Thoracic aorta (tissue), 2 donors: ENCODE results near the gene TAF1L. TPM values are rescaled to one million over a fixed set of nuclear protein-coding genes. Genes with fewer than 3 reads are reported as not detected.

ENCODE experiments used
- ATAC-seq: fragments of 150-250 bp; one replicate; pipeline ENCODE4 v1.8.0; 2017; ENCODE audit warnings: low read depth; ENCODE audit not compliant: insufficient number of reproducible peaks, low FRiP score
- DNase-seq: peaks from one replicate; pipeline ENCODE4 v3.0.0-alpha.2; 2020; ENCODE audit warnings: low spot score
- H3K27ac ChIP-seq, 2 donors: fragments of 200-600 bp; sonication (generic); 1 replicate in 1 of 2; 2 replicates in 1 of 2; pipeline ENCODE4 v1.5.1; 2016; ENCODE audit warnings: mild to moderate bottlenecking in 2 of 2, moderate library complexity in 2 of 2
- H3K27me3 ChIP-seq: fragments of 200-600 bp; sonication (generic); replicated peaks from 2 replicates; pipeline ENCODE4 v1.6.0; 2016; ENCODE audit warnings: mild to moderate bottlenecking; ENCODE audit not compliant: insufficient read depth
- H3K36me3 ChIP-seq: fragments of 200-600 bp; sonication (generic); one replicate; pipeline ENCODE4 v1.5.1; 2016
- H3K4me1 ChIP-seq, 2 donors: fragments of 200-600 bp; sonication (generic); 1 replicate in 1 of 2; 2 replicates in 1 of 2; pipeline versions ENCODE4 v1.5.1 to v1.6.0; 2016; ENCODE audit warnings: low read depth in 2 of 2, mild to moderate bottlenecking in 1 of 2; ENCODE audit not compliant: control insufficient read depth in 1 of 2
- H3K4me3 ChIP-seq: fragments of 200-600 bp; sonication (generic); 2 replicates; pipeline ENCODE4 v1.5.1; 2016; ENCODE audit warnings: mild to moderate bottlenecking
- H3K9me3 ChIP-seq: fragments of 200-600 bp; sonication (generic); 2 replicates; pipeline ENCODE4 v1.5.1; 2016
- CTCF ChIP-seq: fragments of 200-600 bp; sonication (generic); IDR thresholded peaks from one replicate; pipeline ENCODE4 v1.5.1; 2019; ENCODE audit warnings: antibody characterized with exemption
- total RNA-seq, 2 donors: library from RNA; depleted of rRNA; stranded (reverse); fragments of >200 nt; gene quantifications; one replicate each; pipeline versions ENCODE4 v1.1.0 to v1.2.3, GENCODE V29; 2016

TAF1L gene
- total RNA-seq, 2 donors from 2014 or later = not detected

DNA sequence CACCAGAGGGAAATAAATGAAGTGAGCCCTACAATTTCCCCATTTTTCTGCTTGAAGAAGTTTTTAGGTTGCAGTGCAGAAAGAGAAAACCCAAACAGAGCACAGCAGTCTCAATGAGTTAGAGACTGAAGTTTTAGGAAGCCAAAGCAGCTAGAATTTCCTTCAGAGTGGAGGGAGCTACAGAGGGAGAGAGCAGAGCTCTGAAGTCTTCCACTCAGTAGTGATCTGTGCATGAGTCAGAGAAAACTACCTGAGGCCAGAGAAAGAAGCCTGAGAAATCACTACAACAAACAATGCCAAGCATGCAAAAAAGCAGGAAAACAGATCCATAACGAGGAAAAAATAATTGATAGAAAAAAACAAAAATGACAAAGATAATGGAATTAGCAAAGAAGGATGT, 44.6 kb downstream of the TAF1L start:
- H3K9me3 ChIP-seq = no peaks in the 10 kb centered on the region
- no peak for TF ChIP-seq CTCF
- H3K27ac ChIP-seq = no peak overlapping the region
- DNase-seq (no peak), ATAC-seq (no peak)
- H3K4me1 ChIP-seq = no peaks in the 10 kb centered on the region
- no peaks in the 10 kb centered on the region for H3K36me3 ChIP-seq
- no peaks in the 10 kb centered on the region for H3K27me3 ChIP-seq
- H3K4me3 ChIP-seq = no peak overlapping the region

DNA sequence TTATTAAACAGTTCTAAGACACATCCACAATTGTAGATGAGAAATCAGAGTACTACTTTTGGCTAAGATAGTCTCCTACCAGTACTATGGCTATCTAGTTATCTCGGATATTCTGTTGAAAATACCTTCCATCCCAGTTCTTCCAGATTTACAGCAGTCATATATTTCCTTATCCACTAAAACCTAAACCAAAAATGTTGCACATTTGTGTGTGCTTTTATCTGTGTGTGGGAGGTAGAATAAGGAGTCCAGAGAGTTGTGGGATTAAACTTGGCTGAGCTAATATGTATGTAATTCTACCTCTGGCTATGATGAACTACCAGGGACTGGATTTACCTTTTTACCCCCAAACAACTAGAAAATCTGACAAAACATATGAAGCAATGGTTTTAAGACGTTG, 45.0 kb downstream of the TAF1L start:
- H3K4me1 ChIP-seq = no peaks in the 10 kb centered on the region
- H3K9me3 ChIP-seq = no peaks in the 10 kb centered on the region
- H3K36me3 ChIP-seq = no peaks in the 10 kb centered on the region
- TF ChIP-seq CTCF = no peak
- no peak for DNase-seq
- no peak overlapping the region for H3K4me3 ChIP-seq
- H3K27ac ChIP-seq = no peak overlapping the region
- H3K27me3 ChIP-seq = no peaks in the 10 kb centered on the region
- no peak for ATAC-seq

DNA sequence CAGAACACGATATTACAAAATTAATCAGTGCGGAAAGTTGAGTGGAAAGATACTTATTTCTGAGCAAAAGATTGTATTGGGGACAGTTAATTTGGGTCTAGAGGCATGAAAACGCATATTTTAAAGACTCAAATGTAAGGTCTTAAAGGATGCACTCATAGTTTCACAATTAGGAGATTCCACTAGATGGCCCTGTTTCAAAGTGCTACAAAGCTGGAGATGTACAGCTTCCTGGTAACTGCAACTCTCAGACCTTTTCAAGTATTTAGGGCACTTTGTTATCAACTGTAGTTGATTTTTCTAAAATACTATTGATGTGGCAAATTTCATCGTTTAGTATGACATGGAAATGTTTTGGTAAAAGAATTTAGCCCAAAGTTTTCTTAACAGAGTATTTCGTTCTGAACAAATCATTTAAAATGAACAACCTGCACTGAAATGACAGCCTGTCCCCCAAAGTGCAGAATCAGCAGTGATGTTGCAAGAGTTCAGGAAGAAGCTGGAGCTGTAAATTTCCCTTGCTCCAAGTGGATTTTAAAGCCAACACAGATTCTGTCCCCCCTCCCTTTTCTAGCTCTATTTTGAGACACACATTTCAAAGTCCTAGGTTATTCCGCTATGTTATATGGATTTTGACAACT, 46.3 kb downstream of the TAF1L start:
- Histone ChIP-seq H3K27me3 (no peaks in the 10 kb centered on the region), H3K36me3 (no peaks in the 10 kb centered on the region), H3K27ac (no peak overlapping the region), H3K9me3 (no peaks in the 10 kb centered on the region), H3K4me1 (no peaks in the 10 kb centered on the region), H3K4me3 (no peak overlapping the region)
- no peak for TF ChIP-seq CTCF
- ATAC-seq = no peak
- DNase-seq = no peak

DNA sequence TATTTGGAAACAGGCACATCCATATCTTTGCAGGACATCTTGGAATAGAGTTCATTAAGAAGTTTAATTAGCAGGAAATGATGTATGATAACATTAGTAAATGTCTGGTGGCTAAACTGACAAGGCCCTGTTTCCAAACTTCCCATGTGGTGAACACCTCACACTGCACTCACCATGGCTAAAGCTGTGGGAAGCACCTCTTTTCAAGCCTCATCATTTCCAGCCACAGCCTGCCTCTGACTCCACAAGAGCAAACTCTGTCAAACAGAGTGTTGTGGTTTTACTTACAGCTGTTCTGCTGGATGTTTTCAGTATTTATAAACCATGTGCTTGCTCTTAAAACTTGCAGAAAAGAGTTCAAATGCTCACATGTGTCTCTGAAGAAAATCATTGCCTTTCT, 47.6 kb downstream of the TAF1L start:
- TF ChIP-seq CTCF = no peak
- ATAC-seq = no peak
- H3K4me1 ChIP-seq = no peaks in the 10 kb centered on the region

GRCh38 chr9:32584784-32585183, 50.7 kb downstream of the TAF1L start:
- DNase-seq (no peak), ATAC-seq (no peak)
- Histone ChIP-seq H3K27me3 (no peaks in the 10 kb centered on the region), H3K4me3 (no peak overlapping the region), H3K4me1 (no peaks in the 10 kb centered on the region), H3K36me3 (no peaks in the 10 kb centered on the region), H3K9me3 (no peaks in the 10 kb centered on the region), H3K27ac (no peak overlapping the region)
- no peak for TF ChIP-seq CTCF

More for the DNA sequence above, 47.6 kb downstream of the TAF1L start:
- Histone ChIP-seq H3K9me3 (no peaks in the 10 kb centered on the region), H3K27me3 (no peaks in the 10 kb centered on the region), H3K36me3 (no peaks in the 10 kb centered on the region), H3K4me3 (no peak overlapping the region), H3K27ac (no peak overlapping the region)
- DNase-seq = no peak
